Measurements from ENCODE around the gene CELF4. TPM values are rescaled to one million over a fixed set of nuclear protein-coding genes. Genes with fewer than 3 reads are reported as not detected.

CELF4 gene
- total RNA-seq, 2 donors from 2014 or later: not detected

GRCh38 chr18:37264956-37265355 lies 300.6 kb downstream of the CELF4 start:
- no peaks in the 10 kb centered on the region for H3K36me3 Mint-ChIP-seq
- DNase-seq (ENCODE audit: low spot score in 2 of 2): no peak
- peaks cover 7 to 13% of the 10 kb centered on the region in 2 donors for H3K9me3 Mint-ChIP-seq
- no peak for ATAC-seq
- H3K27ac Mint-ChIP-seq: no peak overlapping the region

DNA sequence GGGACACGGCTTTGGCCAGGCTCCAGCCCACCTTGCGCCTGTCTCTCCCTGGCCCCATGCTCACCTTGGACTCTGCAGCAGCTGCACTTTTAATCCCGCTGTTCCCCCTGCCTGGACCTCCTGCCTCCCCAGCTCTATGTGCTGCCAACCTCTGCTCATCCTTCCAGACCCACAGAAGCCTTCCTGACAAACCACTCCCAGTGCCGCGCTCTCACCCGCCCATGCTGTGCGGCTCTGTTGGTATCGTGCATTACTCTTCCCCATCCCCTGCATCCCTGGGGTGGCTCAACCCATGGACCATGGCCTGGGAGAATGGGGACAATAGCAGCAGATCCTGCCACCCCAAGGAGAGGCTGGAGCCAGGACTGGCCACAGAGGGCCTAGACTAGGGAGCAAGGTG lies 303.6 kb downstream of the CELF4 start:
- Mint-ChIP-seq H3K27ac (no peak overlapping the region), H3K9me3 (peaks cover 4 to 7% of the 10 kb centered on the region in 2 donors), H3K36me3 (no peaks in the 10 kb centered on the region)
- ATAC-seq (no peak), DNase-seq (ENCODE audit: low spot score in 2 of 2) (no peak)

DNA sequence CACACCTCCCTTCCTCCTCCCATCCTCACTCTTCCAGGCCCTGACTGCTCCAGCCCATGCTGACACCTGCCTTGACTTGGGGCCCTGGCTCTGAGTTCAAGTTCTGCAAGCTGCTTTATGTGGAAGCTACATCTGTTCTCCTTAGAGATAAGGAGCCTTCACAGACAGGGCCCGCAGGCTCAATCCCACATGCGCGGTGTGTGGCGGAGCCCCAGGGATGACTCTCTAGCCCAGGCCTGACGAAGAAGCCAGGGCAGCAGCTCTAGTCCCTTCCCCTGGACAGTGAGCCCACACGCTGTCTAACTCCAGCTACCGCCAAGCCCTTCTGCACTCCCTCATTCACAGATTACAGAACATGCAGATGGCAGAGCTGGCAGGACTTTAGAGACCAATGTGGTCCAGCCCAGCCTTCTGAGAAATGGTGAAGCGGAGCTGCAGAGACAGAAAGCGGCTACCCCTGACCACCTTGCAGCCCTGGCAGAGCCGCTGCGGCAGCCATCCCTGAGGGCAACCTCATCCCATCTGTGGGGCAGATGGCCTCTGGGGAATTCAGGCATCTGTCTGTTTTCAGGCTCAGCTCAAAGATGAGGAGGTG lies 304.3 kb downstream of the CELF4 start:
- no peak for ATAC-seq
- no peak for DNase-seq (ENCODE audit: low spot score in 2 of 2)
- no peak overlapping the region for H3K27ac Mint-ChIP-seq

GRCh38 chr18:37260367-37261093 lies 305.1 kb downstream of the CELF4 start:
- H3K27ac Mint-ChIP-seq: no peak overlapping the region
- DNase-seq (ENCODE audit: low spot score in 2 of 2) (no peak), ATAC-seq (no peak)
- peaks cover 4 to 7% of the 10 kb centered on the region in 2 donors for H3K9me3 Mint-ChIP-seq
- H3K36me3 Mint-ChIP-seq: no peaks in the 10 kb centered on the region

More for the DNA sequence above, 304.3 kb downstream of the CELF4 start:
- H3K9me3 Mint-ChIP-seq: peaks cover 4 to 7% of the 10 kb centered on the region in 2 donors
- no peaks in the 10 kb centered on the region for H3K36me3 Mint-ChIP-seq

GRCh38 chr18:37259711-37260110 lies 305.9 kb downstream of the CELF4 start:
- ATAC-seq: no peak
- H3K36me3 Mint-ChIP-seq: peaks cover 0 to 8% of the 10 kb centered on the region in 2 donors
- peaks cover 0 to 4% of the 10 kb centered on the region in 2 donors for H3K9me3 Mint-ChIP-seq

DNA sequence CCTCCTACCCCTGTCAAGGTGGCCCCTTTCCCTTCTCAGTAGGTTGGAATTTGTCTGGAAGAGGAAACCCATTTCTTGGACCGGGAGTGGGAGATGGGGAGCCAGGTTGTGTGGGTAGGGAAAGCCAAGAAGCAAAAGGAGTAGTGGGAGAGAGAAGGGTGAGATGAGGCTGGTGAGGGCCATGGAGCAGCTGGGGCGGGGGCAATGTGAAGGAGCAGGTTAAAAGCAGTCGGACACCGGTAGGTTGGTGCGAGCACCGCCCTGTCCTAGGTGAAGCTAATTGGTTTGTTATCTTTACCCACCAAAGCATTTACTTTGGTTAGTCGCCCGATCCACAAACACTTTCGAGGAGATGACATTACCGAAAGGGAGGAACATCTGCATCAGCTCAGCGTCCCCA lies 306.8 kb downstream of the CELF4 start:
- ATAC-seq: no peak
- DNase-seq (ENCODE audit: low spot score in 2 of 2): no peak
- Mint-ChIP-seq H3K9me3 (no peaks in the 10 kb centered on the region), H3K36me3 (peaks cover 0 to 10% of the 10 kb centered on the region in 2 donors), H3K27ac (no peak overlapping the region)

More at GRCh38 chr18:37259711-37260110, 305.9 kb downstream of the CELF4 start:
- DNase-seq (ENCODE audit: low spot score in 2 of 2): no peak
- H3K27ac Mint-ChIP-seq: no peak overlapping the region

- no peak for ATAC-seq
- Mint-ChIP-seq H3K27ac (no peak overlapping the region), H3K36me3 (peaks cover 0 to 10% of the 10 kb centered on the region in 2 donors), H3K9me3 (no peaks in the 10 kb centered on the region)
- DNase-seq (ENCODE audit: low spot score in 2 of 2): no peak
Measured at GRCh38 chr18:37258131-37258530, 307.5 kb downstream of the CELF4 start.

DNA sequence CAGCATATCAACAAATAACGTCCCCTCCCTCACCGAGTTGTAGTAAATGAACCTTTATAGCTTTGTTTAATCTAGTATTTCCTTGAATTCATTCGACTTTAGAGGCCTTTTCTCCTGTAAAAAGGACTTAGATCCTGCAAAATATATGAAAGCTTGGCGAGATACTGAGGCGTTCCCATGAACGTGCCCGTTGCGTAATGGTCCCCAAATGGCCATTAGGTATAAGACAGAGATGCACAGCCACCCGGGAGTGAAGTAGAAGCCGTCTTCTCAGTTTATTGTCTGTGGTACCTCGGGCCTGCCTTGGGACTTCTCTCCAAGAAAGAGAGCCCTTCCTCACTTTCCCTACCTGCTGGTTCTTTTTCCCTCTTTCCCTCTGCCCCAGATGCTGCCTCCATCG lies 310.6 kb downstream of the CELF4 start:
- no peak for DNase-seq (ENCODE audit: low spot score in 2 of 2)
- Mint-ChIP-seq H3K9me3 (no peaks in the 10 kb centered on the region), H3K36me3 (peaks cover 6 to 17% of the 10 kb centered on the region in 2 donors), H3K27ac (no peak overlapping the region)
- no peak for ATAC-seq

DNA sequence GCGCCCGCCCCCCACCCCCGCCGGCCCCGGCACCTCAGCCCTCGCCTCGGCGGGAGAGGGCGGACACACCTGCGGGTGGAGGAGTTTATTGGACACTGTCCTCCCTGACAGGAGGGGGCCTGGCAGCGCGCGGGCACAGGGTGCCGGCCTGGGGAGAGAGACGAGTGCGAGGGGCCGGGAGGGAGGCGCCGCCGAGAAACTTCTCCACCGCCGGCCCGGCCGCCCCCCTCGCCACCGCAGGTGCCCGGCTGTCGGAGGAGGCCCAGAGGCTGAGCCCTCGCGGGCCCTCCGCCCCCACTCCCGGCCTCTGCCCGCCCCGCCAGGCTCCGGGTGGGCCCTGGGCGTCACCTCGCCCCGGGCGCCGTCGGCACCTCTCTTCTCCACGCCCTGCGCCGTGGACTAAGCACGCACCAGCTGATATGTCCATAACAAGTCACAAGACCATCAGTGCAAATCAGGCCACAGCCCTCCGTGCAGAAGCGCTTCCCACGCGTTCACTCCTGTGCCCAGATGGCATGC lies 311.3 kb downstream of the CELF4 start:
- Mint-ChIP-seq H3K36me3 (peaks cover 6 to 17% of the 10 kb centered on the region in 2 donors), H3K27ac (no peak overlapping the region), H3K9me3 (no peaks in the 10 kb centered on the region)
- no peak for DNase-seq (ENCODE audit: low spot score in 2 of 2)
- ATAC-seq: peak in 1 of 2 donors; percentile 29

DNA sequence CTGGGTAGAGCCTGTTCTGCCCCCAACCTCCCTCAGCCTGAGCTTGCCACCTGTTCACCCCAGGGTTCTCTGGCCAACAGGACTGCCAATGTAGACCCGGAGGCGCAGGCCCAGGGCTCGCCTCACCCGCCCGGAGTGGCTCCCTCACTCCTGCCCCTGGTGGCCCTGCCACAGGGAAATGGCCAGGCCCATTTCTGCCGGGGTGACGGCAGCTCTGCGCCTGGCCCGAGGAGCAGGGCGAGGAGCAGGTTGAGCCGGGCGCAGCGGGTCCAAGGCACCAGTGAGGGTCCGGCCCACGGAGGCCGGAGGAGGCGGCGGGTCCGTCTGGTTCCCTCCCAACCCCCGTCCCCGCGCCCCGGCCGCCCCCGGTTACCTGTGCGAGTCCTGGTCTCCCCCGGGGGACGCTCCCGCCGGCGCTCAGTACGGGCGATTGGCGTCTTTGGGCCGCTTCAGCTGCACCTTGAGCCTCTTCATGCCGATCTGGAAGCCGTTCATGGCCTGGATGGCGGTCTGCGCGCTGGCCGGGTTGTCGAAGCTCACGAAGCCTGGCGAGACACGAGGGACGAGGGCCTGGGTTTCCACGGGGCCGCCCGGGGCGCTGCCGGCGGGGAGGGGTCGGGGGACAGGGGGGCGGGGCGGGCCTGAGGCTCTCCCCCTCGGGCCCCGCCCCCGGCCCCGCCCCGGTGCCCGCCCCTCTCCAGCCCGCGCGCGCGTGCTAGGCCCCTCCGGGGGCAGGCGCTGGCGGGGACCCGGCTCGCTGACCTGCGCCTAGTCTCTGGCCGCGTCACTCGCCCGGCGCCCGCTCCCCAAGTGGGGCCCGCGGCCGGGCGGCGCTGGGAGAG lies 312.0 kb downstream of the CELF4 start:
- peak in 1 of 2 donors; percentile 72 for ATAC-seq
- Mint-ChIP-seq H3K9me3 (no peaks in the 10 kb centered on the region), H3K36me3 (peaks cover 6 to 17% of the 10 kb centered on the region in 2 donors), H3K27ac (no peak overlapping the region)
- no peak for DNase-seq (ENCODE audit: low spot score in 2 of 2)

DNA sequence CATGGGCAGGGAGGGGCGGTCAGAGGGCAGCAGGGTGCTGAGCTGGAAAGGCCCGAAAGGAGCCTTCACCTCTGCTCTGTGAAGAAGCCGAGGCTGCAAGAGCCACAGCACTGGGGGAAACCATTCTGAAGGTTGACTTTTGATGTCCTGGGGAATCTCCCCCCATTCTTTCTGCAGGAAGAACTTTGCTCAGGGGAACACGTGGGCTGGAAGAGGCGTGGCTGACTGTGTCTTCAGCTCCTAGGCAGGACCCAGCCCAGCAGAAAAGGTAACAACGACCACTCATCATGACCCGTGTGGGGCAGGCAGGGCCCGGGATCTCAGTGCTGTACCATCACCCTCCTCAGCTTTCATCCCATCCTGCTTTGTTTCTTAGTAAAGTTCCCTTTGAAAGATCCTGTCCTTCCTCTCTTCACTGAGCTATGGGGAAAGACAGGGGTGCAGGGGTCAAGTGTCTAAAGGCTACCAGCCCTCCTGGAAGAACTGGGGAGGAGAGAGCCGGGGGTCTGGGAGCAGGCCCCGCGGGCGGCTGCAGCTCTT lies 312.7 kb downstream of the CELF4 start:
- Mint-ChIP-seq H3K36me3 (peaks cover 6 to 17% of the 10 kb centered on the region in 2 donors), H3K9me3 (no peaks in the 10 kb centered on the region), H3K27ac (no peak overlapping the region)
- DNase-seq (ENCODE audit: low spot score in 2 of 2) (no peak), ATAC-seq (no peak)

DNA sequence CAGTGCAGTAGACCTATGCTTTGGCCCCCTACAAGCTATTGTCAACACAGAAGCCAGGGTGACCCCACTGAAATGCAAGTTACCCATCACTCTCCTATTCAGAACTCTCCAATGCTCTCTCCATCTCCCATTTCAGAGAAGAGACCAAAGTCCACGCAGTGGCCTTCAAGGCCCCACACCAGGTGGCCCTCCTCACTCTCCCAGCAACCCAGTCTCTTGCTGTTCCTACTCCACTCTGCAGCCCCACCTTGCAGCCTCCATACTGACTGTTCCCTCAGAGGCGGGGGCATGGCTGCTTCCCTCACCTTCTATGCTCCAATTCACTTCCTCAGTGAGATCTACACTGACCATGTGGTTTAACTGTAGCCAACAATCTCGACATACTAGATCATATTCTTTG lies 313.3 kb downstream of the CELF4 start:
- H3K27ac Mint-ChIP-seq: no peak overlapping the region
- H3K9me3 Mint-ChIP-seq: no peaks in the 10 kb centered on the region
- no peak for DNase-seq (ENCODE audit: low spot score in 2 of 2)
- peaks cover 6 to 17% of the 10 kb centered on the region in 2 donors for H3K36me3 Mint-ChIP-seq
- no peak for ATAC-seq

DNA sequence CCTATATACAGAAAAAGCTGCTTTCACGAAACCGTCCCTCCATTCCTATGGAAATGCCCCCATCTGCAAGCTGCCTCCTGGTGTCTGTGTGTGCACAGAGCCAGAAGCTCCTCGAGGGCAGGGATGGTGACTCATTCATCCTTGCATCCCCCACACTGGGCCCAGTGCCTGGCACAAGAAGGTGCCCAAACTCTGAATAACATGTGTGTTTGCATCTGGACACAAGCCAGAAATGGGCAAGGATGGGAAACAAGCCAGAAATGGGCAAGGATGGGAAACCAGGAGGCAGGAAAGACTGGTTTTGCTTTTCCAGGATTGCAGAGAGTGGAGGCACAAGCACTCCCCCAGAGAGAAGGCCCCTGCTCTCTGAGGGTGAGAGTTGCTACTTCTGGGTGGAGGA lies 313.9 kb downstream of the CELF4 start:
- Mint-ChIP-seq H3K36me3 (peaks cover 6 to 17% of the 10 kb centered on the region in 2 donors), H3K27ac (no peak overlapping the region), H3K9me3 (no peaks in the 10 kb centered on the region)
- no peak for ATAC-seq
- DNase-seq (ENCODE audit: low spot score in 2 of 2): no peak

- Mint-ChIP-seq H3K36me3 (peaks cover 6 to 12% of the 10 kb centered on the region in 2 donors), H3K9me3 (peaks cover 0 to 2% of the 10 kb centered on the region in 2 donors), H3K27ac (no peak overlapping the region)
- DNase-seq (ENCODE audit: low spot score in 2 of 2): no peak
- no peak for ATAC-seq
Measured at GRCh38 chr18:37249895-37250618, 315.5 kb downstream of the CELF4 start.

DNA sequence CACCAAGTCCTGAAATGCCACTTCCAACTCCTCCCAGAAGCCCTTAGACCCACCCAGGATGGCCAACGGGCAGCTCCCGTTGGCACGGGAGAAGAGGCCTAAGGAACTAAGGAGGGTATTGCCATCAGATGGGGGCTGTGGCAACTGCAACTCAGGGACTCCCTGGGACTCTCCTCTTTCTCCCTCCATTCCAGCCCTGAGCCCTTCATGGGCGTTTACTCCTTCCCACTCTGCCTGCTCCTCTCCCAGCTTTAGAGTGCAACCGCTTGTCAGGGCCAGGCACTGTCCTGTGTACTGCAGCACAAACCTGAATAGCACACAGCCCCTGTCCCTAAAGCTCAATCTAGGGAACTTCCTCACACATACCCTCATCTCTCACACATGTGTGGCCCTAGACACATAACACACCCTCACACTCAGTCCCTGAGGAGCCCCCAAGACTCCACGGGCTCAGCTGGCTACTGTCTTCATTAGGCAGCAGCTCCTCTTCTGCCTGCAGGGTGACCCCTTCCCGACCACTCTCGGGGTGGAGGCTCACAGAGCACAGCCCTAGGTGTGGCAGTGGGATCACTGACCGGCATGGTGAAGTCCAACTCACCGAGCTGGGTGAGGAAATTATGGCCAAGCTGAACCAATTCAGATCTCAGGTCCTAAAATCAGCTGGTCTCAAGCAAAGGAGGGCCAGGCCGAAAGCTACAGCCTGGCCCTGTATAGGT lies 316.3 kb downstream of the CELF4 start:
- no peak for ATAC-seq
- Mint-ChIP-seq H3K36me3 (peaks cover 6 to 7% of the 10 kb centered on the region in 2 donors), H3K9me3 (peaks cover 3 to 6% of the 10 kb centered on the region in 2 donors), H3K27ac (no peak overlapping the region)
- no peak for DNase-seq (ENCODE audit: low spot score in 2 of 2)

Data from activated naive CD4-positive, alpha-beta T cell treated with anti-CD3 and anti-CD28 coated beads, Interleukin-2, amount 50 U/mL, for 72 hours (primary cell).